ENCODE data around the gene PRAMEF9. TPM values are rescaled to one million over a fixed set of nuclear protein-coding genes. Genes with fewer than 3 reads are reported as not detected.

PRAMEF9 gene
- total RNA-seq, 8 experiments from 2014 or later = 0.05 to 0.47 (median 0.13) TPM; not detected in 4

Other genes starting within 250 kb of the PRAMEF9 start
- gene PRAMEF6, start 224.3 kb upstream of the PRAMEF9 start, total RNA-seq = under 1 TPM in 2 of 8 experiments, not detected in 6; 0.17 to 0.38 TPM
- under 1 TPM in 2 of 8 experiments, not detected in 6; 0.14 to 0.19 TPM for gene PRAMEF27, start 115.3 kb upstream of the PRAMEF9 start, total RNA-seq
- gene HNRNPCL3, start 111.1 kb upstream of the PRAMEF9 start, total RNA-seq = under 1 TPM in 2 of 8 experiments, not detected in 6; 0.32 to 0.71 TPM
- under 1 TPM in 1 of 8 experiments, not detected in 7; 0.13 TPM for gene PRAMEF25, start 101.1 kb upstream of the PRAMEF9 start, total RNA-seq
- under 1 TPM in 3 of 8 experiments, not detected in 5; 0.18 to 0.38 (median 0.25) TPM for gene HNRNPCL2, start 55.0 kb upstream of the PRAMEF9 start, total RNA-seq
- under 1 TPM in 1 of 8 experiments, not detected in 7; 1.00 TPM for gene PRAMEF26, start 15.8 kb upstream of the PRAMEF9 start, total RNA-seq
- gene HNRNPCL4, start 6.2 kb upstream of the PRAMEF9 start, total RNA-seq = under 1 TPM in 1 of 8 experiments, not detected in 7; 0.42 TPM
- gene PRAMEF13, start 29.6 kb downstream of the PRAMEF9 start, total RNA-seq = under 1 TPM in 2 of 8 experiments, not detected in 6; 0.25 to 0.62 TPM
- under 1 TPM in 2 of 8 experiments, not detected in 6; 0.21 to 0.90 TPM for gene PRAMEF18, start 54.3 kb downstream of the PRAMEF9 start, total RNA-seq
- not detected for gene PRAMEF5, start 82.3 kb downstream of the PRAMEF9 start, total RNA-seq
- gene PRAMEF8, start 113.3 kb downstream of the PRAMEF9 start, total RNA-seq = under 1 TPM in 3 of 8 experiments, not detected in 5; 0.20 to 0.71 (median 0.33) TPM
- gene PRAMEF33, start 131.7 kb downstream of the PRAMEF9 start, total RNA-seq = under 1 TPM in 1 of 8 experiments, not detected in 7; 0.13 TPM
- gene PRAMEF15, start 143.7 kb downstream of the PRAMEF9 start, total RNA-seq = under 1 TPM in 2 of 8 experiments, not detected in 6; 0.13 to 0.19 TPM
- 1 to 10 TPM in 1 of 8 experiments, under 1 TPM in 1, not detected in 6; 0.33 to 1.0 TPM for gene PRAMEF14, start 175.3 kb downstream of the PRAMEF9 start, total RNA-seq
- gene PRAMEF19, start 200.1 kb downstream of the PRAMEF9 start, total RNA-seq = under 1 TPM in 3 of 8 experiments, not detected in 5; 0.13 to 0.20 (median 0.19) TPM
- under 1 TPM in 3 of 8 experiments, not detected in 5; 0.18 to 0.38 (median 0.20) TPM for gene PRAMEF17, start 217.8 kb downstream of the PRAMEF9 start, total RNA-seq
- under 1 TPM in 2 of 8 experiments, not detected in 6; 0.13 to 0.47 TPM for gene PRAMEF20, start 238.6 kb downstream of the PRAMEF9 start, total RNA-seq

All from motor neuron (in vitro differentiated cells).